ENCODE results near the gene SLC6A11.

SLC6A11 gene

GRCh38 chr3:10816019-10816862, at the start of gene SLC6A11:
SLC6A11 (plus strand) TSS chr3:10816228; CDS start chr3:10816266, 38 bp downstream.
- H3K27me3 ChIP-seq (ENCODE audit: control insufficient read depth, insufficient read depth, low read length): peaks cover 44% of the 10 kb centered on the region
- H3K9ac ChIP-seq (ENCODE audit: low read depth, low read length): peak within 1 kb of the TSS; percentile 65; the same call in 1 of the 2 replicates
- H3K27ac ChIP-seq (ENCODE audit: low read depth, low read length): no peak within 1 kb of the TSS
- H3K4me1 ChIP-seq (ENCODE audit: control insufficient read depth, insufficient read depth, low read length): no peaks in the 10 kb centered on the region
- peak within 1 kb of the TSS; percentile 53 for H3K4me3 ChIP-seq (ENCODE audit: low read depth, low read length)
- no peaks in the 10 kb centered on the region for H3K36me3 ChIP-seq (ENCODE audit: control insufficient read depth, insufficient read depth, low read length)
- no peaks in the 10 kb centered on the region for H3K9me3 ChIP-seq (ENCODE audit: control insufficient read depth, insufficient read depth, low read length)

- no peaks in the 10 kb centered on the region for H3K36me3 ChIP-seq (ENCODE audit: control insufficient read depth, insufficient read depth, low read length)
- H3K9me3 ChIP-seq (ENCODE audit: control insufficient read depth, insufficient read depth, low read length): no peaks in the 10 kb centered on the region
- H3K4me3 ChIP-seq (ENCODE audit: low read depth, low read length): no peak overlapping the region
- no peaks in the 10 kb centered on the region for H3K4me1 ChIP-seq (ENCODE audit: control insufficient read depth, insufficient read depth, low read length)
- H3K9ac ChIP-seq (ENCODE audit: low read depth, low read length): no peak overlapping the region
- no peaks in the 10 kb centered on the region for H3K27me3 ChIP-seq (ENCODE audit: control insufficient read depth, insufficient read depth, low read length)
- no peak overlapping the region for H3K27ac ChIP-seq (ENCODE audit: low read depth, low read length)
Observed at GRCh38 chr3:10768708-10769394, 47.2 kb upstream of the SLC6A11 start.

GRCh38 chr3:10770547-10770946, 45.5 kb upstream of the SLC6A11 start:
- H3K27me3 ChIP-seq (ENCODE audit: control insufficient read depth, insufficient read depth, low read length): peaks cover 1% of the 10 kb centered on the region; the same call in 1 of the 2 replicates
- H3K4me1 ChIP-seq (ENCODE audit: control insufficient read depth, insufficient read depth, low read length): no peaks in the 10 kb centered on the region
- H3K9ac ChIP-seq (ENCODE audit: low read depth, low read length): no peak overlapping the region
- no peaks in the 10 kb centered on the region for H3K9me3 ChIP-seq (ENCODE audit: control insufficient read depth, insufficient read depth, low read length)
- H3K27ac ChIP-seq (ENCODE audit: low read depth, low read length): no peak overlapping the region
- H3K36me3 ChIP-seq (ENCODE audit: control insufficient read depth, insufficient read depth, low read length): no peaks in the 10 kb centered on the region
- no peak overlapping the region for H3K4me3 ChIP-seq (ENCODE audit: low read depth, low read length)

- Histone ChIP-seq H3K4me3 (ENCODE audit: low read depth, low read length) (no peak overlapping the region), H3K9ac (ENCODE audit: low read depth, low read length) (no peak overlapping the region), H3K4me1 (ENCODE audit: control insufficient read depth, insufficient read depth, low read length) (no peaks in the 10 kb centered on the region), H3K27me3 (ENCODE audit: control insufficient read depth, insufficient read depth, low read length) (peaks cover 4% of the 10 kb centered on the region; the same call in 1 of the 2 replicates), H3K36me3 (ENCODE audit: control insufficient read depth, insufficient read depth, low read length) (no peaks in the 10 kb centered on the region), H3K9me3 (ENCODE audit: control insufficient read depth, insufficient read depth, low read length) (no peaks in the 10 kb centered on the region), H3K27ac (ENCODE audit: low read depth, low read length) (no peak overlapping the region)
Observed at GRCh38 chr3:10770981-10771380, 45.0 kb upstream of the SLC6A11 start.

- H3K27ac ChIP-seq (ENCODE audit: low read depth, low read length): no peak overlapping the region
- H3K4me1 ChIP-seq (ENCODE audit: control insufficient read depth, insufficient read depth, low read length): no peaks in the 10 kb centered on the region
- no peak overlapping the region for H3K9ac ChIP-seq (ENCODE audit: low read depth, low read length)
- H3K36me3 ChIP-seq (ENCODE audit: control insufficient read depth, insufficient read depth, low read length): no peaks in the 10 kb centered on the region
- no peak overlapping the region for H3K4me3 ChIP-seq (ENCODE audit: low read depth, low read length)
- peaks cover 8% of the 10 kb centered on the region; the same call in 1 of the 2 replicates for H3K27me3 ChIP-seq (ENCODE audit: control insufficient read depth, insufficient read depth, low read length)
- no peaks in the 10 kb centered on the region for H3K9me3 ChIP-seq (ENCODE audit: control insufficient read depth, insufficient read depth, low read length)
Observed at GRCh38 chr3:10771486-10772270, 44.4 kb upstream of the SLC6A11 start.

- Histone ChIP-seq H3K4me3 (ENCODE audit: low read depth, low read length) (no peak overlapping the region), H3K9me3 (ENCODE audit: control insufficient read depth, insufficient read depth, low read length) (no peaks in the 10 kb centered on the region), H3K27ac (ENCODE audit: low read depth, low read length) (no peak overlapping the region), H3K9ac (ENCODE audit: low read depth, low read length) (no peak overlapping the region), H3K4me1 (ENCODE audit: control insufficient read depth, insufficient read depth, low read length) (no peaks in the 10 kb centered on the region), H3K36me3 (ENCODE audit: control insufficient read depth, insufficient read depth, low read length) (no peaks in the 10 kb centered on the region), H3K27me3 (ENCODE audit: control insufficient read depth, insufficient read depth, low read length) (peaks cover 8% of the 10 kb centered on the region; the same call in 1 of the 2 replicates)
Observed at GRCh38 chr3:10772271-10773161, 43.5 kb upstream of the SLC6A11 start.

- Histone ChIP-seq H3K27me3 (ENCODE audit: control insufficient read depth, insufficient read depth, low read length) (peaks cover 8% of the 10 kb centered on the region; the same call in 1 of the 2 replicates), H3K27ac (ENCODE audit: low read depth, low read length) (no peak overlapping the region), H3K9me3 (ENCODE audit: control insufficient read depth, insufficient read depth, low read length) (no peaks in the 10 kb centered on the region), H3K4me1 (ENCODE audit: control insufficient read depth, insufficient read depth, low read length) (no peaks in the 10 kb centered on the region), H3K4me3 (ENCODE audit: low read depth, low read length) (no peak overlapping the region), H3K36me3 (ENCODE audit: control insufficient read depth, insufficient read depth, low read length) (no peaks in the 10 kb centered on the region), H3K9ac (ENCODE audit: low read depth, low read length) (no peak overlapping the region)
Observed at GRCh38 chr3:10774129-10774670, 41.8 kb upstream of the SLC6A11 start.

GRCh38 chr3:10774825-10775224, 41.2 kb upstream of the SLC6A11 start:
- Histone ChIP-seq H3K27me3 (ENCODE audit: control insufficient read depth, insufficient read depth, low read length) (peaks cover 8% of the 10 kb centered on the region; the same call in 1 of the 2 replicates), H3K27ac (ENCODE audit: low read depth, low read length) (no peak overlapping the region), H3K9me3 (ENCODE audit: control insufficient read depth, insufficient read depth, low read length) (no peaks in the 10 kb centered on the region), H3K4me3 (ENCODE audit: low read depth, low read length) (no peak overlapping the region), H3K36me3 (ENCODE audit: control insufficient read depth, insufficient read depth, low read length) (no peaks in the 10 kb centered on the region), H3K9ac (ENCODE audit: low read depth, low read length) (no peak overlapping the region), H3K4me1 (ENCODE audit: control insufficient read depth, insufficient read depth, low read length) (no peaks in the 10 kb centered on the region)

- no peaks in the 10 kb centered on the region for H3K9me3 ChIP-seq (ENCODE audit: control insufficient read depth, insufficient read depth, low read length)
- H3K9ac ChIP-seq (ENCODE audit: low read depth, low read length): no peak overlapping the region
- no peaks in the 10 kb centered on the region for H3K36me3 ChIP-seq (ENCODE audit: control insufficient read depth, insufficient read depth, low read length)
- H3K27me3 ChIP-seq (ENCODE audit: control insufficient read depth, insufficient read depth, low read length): peaks cover 8% of the 10 kb centered on the region; the same call in 1 of the 2 replicates
- no peaks in the 10 kb centered on the region for H3K4me1 ChIP-seq (ENCODE audit: control insufficient read depth, insufficient read depth, low read length)
- no peak overlapping the region for H3K27ac ChIP-seq (ENCODE audit: low read depth, low read length)
- H3K4me3 ChIP-seq (ENCODE audit: low read depth, low read length): no peak overlapping the region
Observed at GRCh38 chr3:10775259-10775658, 40.8 kb upstream of the SLC6A11 start.

- Histone ChIP-seq H3K9ac (ENCODE audit: low read depth, low read length) (no peak overlapping the region), H3K27me3 (ENCODE audit: control insufficient read depth, insufficient read depth, low read length) (peaks cover 8% of the 10 kb centered on the region; the same call in 1 of the 2 replicates), H3K27ac (ENCODE audit: low read depth, low read length) (no peak overlapping the region), H3K4me3 (ENCODE audit: low read depth, low read length) (no peak overlapping the region), H3K36me3 (ENCODE audit: control insufficient read depth, insufficient read depth, low read length) (no peaks in the 10 kb centered on the region), H3K4me1 (ENCODE audit: control insufficient read depth, insufficient read depth, low read length) (no peaks in the 10 kb centered on the region), H3K9me3 (ENCODE audit: control insufficient read depth, insufficient read depth, low read length) (no peaks in the 10 kb centered on the region)
Observed at GRCh38 chr3:10775828-10776227, 40.2 kb upstream of the SLC6A11 start.
